HG03108 (cell line): ENCODE results near the gene GSKIP.
"Not testable (repeated sequence)": the region's sequence is repeated elsewhere in the genome, so short reads cannot be mapped to it uniquely, and the experiment has no call there.

ENCODE experiments used
- ATAC-seq: cut with Tn5 transposase; IDR thresholded peaks from one replicate; pipeline ENCODE4 v1.9.1; 2021; ENCODE audit warnings: moderate library complexity; ENCODE audit not compliant: unreplicated experiment

Gene GSKIP

DNA sequence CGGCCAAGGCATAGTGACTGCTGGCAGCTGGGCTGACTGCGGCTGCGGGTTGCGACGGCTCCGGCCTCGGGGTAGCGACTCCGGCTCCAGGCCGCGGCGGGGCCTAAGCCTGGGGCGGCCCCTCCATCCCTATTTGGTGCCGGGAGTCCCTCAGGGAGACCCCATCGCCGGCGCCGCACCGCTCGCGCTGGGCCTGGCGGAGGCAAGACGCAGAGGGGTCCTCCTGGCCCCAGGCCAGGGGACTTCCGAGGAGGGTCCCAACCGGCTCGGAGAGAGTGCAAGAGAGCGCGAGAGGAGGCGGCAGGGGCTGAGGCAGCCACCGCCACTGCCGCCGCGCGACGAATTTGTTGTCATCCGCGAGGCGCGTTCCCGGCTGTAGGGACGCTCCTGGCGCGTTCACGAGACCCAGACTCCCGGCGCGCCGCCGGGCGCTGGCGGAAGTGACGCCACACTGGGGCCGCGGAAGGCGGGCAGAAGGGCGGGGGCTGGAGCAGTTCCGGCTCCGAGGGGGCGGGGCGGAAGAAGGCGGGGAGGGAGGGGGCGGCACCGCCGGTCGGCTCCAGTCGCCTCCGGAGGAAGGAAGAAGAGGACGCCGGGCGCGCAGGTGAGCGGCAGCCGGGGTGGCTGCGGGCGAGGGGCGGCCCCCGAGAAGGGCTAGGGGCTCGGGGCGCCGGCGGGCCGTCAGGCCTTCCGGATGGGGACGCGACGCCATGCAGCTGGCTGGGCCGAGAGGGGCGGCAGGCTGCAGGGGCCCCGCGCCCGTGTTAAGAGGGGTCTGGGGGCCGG lies at the start of gene GSKIP, which contains the start of gene ATG2B:
TSS of gene GSKIP (plus strand) at position 562 of the 786 bp plus-strand sequence. CDS start 18,722 bp downstream, outside the sequence.
TSS of gene ATG2B (minus strand) at position 377 of the 786 bp plus-strand sequence. CDS start at position 12, 365 bp downstream.
- peak; percentile 77 for ATAC-seq

DNA sequence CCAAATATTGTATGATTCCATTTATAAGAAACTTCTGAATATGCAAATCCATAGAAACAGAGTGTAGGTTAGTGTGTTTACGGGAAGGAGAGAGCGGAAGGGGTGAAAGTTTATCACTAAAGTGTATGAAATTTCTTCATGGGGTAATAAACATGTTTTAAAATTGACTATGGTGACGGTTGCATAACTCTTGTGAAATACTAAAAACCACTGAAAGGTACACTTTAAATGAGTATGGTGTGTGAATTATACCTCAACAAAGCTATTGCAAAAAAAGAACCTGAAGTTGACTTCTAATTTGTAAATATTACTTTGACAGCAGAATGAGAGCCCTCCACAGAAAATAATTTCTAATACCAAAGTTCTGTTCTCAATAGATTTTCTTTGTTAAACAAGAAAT lies 47.2 kb upstream of the GSKIP start:
- ATAC-seq, result no peak

DNA sequence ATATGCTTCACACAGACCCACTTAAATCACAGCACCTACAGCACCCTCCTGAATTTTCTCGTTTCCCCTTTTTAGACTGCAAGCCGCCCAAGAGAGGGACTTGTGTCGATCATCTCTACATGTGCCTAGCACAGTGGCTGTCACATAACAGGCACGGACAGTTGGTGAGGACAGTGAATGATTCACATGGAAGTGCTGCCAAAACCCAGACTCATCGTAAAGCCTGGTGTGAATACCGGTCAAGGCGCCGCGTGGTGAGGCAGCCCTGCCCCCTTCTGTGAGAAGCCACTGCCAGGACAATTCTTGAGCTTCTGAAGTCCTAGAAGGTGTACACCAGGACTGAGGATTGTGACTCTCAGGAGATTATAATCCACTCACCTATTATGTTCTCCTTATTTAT lies 44.5 kb upstream of the GSKIP start:
- ATAC-seq, result no peak

GRCh38 chr14:96320605-96321004 lies 42.7 kb upstream of the GSKIP start:
- no peak for ATAC-seq

DNA sequence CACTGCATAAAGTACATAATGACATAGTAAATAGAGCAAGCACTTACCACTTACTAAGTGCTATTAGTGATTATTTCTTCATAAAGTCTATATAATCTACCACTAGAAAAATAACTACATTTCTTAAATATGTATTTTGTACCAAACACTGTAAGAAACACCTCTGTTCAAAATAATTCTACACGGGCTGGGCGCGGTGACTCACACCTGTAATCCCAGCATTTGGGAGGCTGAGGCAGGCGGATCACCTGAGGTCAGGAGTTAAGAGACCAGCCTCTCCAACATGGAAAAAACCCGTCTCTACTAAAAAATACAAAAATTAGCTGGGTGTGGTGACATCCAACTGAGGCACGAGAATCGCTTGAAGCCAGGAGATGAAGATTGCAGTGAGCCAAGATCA lies 39.1 kb upstream of the GSKIP start:
- no peak for ATAC-seq

- ATAC-seq, result no peak
Measured at GRCh38 chr14:96338551-96338950, 24.8 kb upstream of the GSKIP start.

- ATAC-seq, result no peak
Measured at GRCh38 chr14:96341323-96341722, 22.0 kb upstream of the GSKIP start.

DNA sequence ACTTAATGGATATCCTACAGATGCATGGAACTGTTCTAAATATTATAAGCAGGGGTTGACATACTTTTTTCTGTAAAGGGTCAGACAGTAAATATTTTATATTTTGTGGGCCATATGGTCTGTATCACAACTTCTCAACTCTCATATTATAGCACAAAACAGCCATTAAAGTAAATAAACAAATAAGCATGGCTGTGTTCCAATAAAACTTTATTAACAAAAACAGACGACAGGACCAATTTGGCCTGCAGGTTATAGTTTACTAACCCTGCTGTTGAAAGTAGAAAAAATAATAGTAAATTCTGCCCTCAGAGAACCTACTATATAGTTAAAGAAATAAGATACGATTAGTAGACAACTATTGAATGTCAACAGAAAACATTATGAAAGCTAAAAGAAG lies 17.7 kb upstream of the GSKIP start:
- no peak for ATAC-seq

DNA sequence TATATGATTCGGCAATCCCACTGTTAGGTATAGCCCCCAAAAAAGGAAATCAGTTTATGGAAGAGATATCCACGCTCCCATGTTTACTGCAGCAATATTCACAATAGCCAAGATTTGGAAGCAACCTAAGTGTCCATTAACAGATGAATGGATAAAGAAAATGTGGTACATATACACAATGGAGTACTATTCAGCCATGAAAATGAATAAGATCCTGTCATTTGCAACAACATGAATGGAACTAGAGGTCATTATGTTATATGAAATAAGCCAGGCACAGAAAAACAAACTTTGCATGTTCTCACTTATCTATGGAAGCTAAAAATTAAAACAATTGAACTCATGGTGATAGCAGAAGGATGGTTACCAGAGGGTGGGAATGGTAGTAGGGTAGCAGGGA lies 15.4 kb upstream of the GSKIP start:
- ATAC-seq, result not testable (repeated sequence)

DNA sequence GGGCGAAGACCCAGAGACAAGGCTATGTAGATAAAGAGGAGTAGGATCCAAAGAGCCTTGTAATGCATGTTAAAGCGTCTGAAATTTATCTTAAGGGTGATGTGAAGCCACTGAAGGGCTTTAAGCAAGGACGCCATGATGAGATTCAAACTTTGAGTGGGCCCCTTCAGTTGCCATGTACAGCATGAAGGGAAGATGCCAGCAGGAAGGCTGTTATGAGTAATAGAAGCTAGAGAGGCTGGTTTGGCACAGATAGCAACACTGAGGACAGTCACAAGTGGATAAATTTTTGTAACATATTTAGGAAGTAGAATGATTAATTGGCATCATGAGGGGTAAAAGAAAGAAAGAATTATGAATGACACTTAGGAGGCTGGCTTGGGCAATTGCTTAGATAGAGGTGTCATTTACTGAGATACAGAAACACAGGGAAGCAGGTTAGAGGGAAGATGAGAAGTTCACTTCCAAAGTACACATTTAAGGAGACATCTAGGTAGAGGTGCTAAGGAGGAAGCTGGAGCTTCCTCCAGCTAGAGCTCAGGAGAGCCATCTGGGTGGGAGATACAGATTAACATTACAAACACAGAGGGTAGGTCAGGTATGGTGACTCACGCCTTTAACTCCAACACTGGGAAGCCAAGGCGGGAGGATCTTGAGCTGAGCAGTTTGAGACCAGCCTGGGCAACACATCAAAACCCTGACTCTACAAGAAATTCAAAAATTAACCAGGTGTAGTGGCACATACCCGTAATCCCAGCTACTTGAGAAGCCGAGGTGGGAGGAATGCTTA lies 13.8 kb upstream of the GSKIP start:
- ATAC-seq, result no peak

DNA sequence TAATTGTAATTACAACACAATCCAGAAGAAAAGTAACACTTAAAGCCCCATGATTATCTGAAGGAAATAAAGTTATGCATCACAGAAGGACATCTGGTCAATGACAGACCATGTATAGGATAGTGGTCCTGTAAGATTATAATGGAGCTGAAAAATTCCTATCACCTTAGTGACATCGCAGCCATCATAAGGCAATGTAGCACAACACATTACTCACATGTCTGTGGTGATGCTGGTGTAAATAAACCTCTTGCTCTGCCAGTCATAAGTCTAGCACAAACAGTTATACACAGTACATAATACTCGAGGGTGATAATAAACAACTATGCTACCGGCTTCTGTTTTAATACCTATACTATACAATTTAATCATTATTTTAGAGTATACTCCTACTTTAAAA lies 11.3 kb upstream of the GSKIP start:
- ATAC-seq, result no peak

- no peak for ATAC-seq
Measured at GRCh38 chr14:96352708-96353107, 10.6 kb upstream of the GSKIP start.

DNA sequence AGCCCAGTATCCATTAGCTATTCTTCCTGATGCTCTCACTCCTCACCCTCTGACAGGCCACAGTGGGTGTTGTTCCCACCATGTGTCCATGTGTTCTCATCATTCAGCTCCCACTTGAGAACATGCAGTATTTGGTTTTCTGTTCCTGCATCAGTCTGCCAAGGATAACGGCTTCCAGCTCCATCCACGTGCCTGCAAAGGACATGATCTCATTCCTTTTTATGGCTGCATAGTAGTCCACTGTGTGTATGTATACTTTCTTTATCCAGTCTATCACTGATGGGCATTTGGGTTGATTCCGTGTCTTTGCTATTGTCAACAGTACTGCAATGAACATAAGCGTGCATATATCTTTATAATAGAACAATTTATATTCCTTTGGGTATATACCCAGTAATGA lies 9.1 kb upstream of the GSKIP start:
- ATAC-seq, result no peak

- ATAC-seq, result no peak
Measured at GRCh38 chr14:96357216-96357615, 6.1 kb upstream of the GSKIP start.

DNA sequence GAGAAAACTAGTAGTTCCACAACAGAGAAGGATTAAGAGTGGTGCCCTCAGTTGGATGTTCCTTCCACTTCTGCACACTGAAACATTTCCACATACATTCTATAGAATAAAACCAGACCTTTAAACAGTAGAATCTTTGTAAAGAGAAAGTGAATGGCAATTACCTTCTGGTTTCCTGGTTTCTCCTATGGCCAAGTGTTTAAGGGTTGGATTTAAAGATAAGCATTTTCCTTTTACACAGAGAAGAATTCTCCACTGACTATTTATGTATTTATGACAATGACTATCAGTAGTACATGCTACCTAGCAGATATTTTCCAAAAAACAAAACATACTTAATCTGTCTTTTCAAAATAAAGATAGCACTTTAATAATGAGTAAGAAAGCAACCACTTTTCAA lies 3.4 kb upstream of the GSKIP start:
- no peak for ATAC-seq

DNA sequence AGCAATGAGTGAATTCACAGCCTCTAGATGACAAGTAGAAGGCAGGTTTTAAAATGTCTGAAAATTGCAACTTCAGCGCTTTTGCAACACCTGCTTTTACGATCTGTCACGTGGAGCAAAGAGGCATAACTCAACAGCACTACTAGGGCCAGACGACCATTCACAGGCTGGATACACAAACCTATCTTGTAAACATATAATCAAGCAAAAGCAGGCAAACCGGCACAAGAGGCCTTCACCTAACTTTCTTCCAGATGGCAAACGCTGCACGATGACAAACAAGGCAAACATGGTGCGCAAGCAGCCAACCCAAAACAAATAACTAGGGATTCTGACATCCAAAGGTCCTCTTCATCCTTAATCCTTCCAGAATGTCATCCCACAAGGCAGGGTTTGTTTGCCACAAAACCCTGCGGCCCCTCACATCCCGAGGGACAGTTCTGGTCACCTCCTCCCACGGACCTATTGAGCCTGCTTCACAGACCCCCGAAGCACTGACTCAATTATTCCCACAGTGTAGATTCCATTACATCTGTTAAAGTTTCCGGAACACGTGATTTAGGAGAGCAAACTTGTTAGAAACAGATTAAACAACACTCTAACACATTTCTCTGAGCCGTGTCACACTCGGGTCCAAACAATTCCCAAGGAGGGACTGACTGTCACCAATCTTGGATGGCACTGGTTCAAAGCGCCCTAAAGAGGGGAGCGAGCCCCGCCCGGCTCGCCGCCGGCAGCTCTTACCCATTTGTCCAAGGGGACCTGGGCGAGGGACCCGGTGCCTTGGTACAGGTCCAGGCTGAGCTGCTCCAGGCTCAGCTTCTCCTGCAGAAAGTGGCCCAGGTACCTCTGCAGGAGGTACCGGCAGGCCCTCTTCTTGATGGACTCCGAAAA lies 1.0 kb upstream of the GSKIP start:
- peak; percentile 0 for ATAC-seq

DNA sequence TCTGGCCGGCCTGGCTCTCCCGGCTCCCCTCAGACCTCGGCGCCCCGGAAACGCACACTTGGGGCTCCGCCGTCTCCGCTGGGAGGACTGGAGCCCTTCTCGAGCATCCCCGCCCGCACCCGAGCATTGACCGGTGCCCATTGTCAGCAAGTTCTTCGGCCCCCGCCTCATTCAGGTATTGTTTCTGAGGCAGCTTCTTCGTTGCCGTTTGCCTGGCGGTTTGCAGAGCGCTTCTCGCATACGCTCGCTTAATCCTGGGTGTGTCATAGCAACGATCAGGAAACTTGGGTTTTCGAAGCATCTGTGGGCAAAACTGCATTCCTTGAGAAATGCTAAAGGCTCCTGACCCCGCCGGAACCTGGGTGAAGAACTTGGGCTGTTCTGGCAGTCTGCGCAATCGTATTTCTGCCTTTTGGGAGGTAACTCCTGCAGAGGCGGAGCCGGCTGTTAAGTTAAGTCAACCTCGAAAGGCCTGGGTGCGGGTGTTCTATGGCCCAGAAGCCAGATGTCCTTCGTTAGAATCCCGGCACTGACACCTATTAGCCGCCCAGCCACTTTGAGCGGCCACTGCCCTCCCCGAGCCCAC lies 518 bp downstream of the GSKIP start:
- ATAC-seq, result peak; percentile 19

- ATAC-seq, result no peak
Measured at GRCh38 chr14:96364962-96365361, 1.6 kb downstream of the GSKIP start.

DNA sequence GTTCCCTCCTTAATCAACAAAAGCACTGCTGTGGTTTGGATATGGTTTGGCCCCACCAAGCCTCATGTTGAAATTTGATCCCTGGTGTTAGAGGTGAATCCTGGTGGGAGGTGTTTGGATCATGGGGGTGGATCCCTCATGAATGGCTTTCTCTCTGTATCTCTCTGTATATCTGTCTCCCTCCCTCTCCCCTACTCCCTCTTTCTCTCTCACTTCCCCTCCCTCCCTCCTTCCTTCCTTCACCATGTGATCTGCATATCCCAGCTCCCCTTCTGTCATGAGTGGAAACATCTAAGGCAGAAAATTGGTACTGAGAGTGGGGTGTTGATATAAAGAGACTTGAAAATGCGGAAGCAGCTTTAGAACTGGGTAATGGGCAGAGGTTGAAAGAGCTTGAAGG lies 5.2 kb downstream of the GSKIP start:
- no peak for ATAC-seq

GRCh38 chr14:96370528-96370927 lies 7.2 kb downstream of the GSKIP start:
- no peak for ATAC-seq

DNA sequence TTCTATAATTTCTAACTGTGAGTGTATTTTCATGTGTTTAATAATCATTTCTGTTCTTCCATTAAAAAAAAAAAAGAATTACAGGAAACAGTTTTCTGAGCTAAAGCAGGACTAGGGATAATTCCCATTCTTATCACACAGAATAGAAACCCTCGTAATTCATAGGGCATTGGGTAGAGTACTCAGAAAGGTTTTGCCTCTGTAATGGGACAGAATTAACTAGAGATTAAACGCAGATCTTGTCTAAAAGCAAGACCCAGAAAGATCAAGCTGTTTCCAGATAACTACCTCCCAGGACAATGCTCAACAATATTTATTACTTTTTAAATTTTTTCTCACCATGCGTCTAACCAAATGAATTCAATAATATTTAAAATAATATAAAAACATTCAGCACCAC lies 10.2 kb downstream of the GSKIP start:
- no peak for ATAC-seq
